GM23338 (cell line): ENCODE measurements around the gene IPO13. TPM values are rescaled to one million over a fixed set of nuclear protein-coding genes. Genes with fewer than 3 reads are reported as not detected.

ENCODE experiments used
- CREB1 ChIP-seq: fragments of 250-450 bp; sonication (Bioruptor Pico); IDR thresholded peaks from 2 replicates; pipeline ENCODE4 v1.5.0; 2020; ENCODE audit warnings: low read depth, mild to moderate bottlenecking, moderate library complexity
- CTCF ChIP-seq, 2 experiments: fragments of 200-600 bp in 1 of 2; sonication (generic) in 1 of 2; conservative IDR thresholded peaks; 2 replicates each; pipeline versions ENCODE4 v1.5.1 to v1.6.1; 2016 to 2017; ENCODE audit warnings: antibody characterized with exemption in 2 of 2, low read depth in 2 of 2, mild to moderate bottlenecking in 2 of 2, moderate library complexity in 1 of 2
- ETS1 ChIP-seq: IDR thresholded peaks from 2 replicates; pipeline ENCODE4 v1.6.1; 2016; ENCODE audit warnings: antibody characterized with exemption
- EZH2 ChIP-seq: fragments of 200-600 bp; sonication (generic); IDR thresholded peaks from one replicate; pipeline ENCODE4 v1.8.0; 2017; ENCODE audit warnings: antibody characterized with exemption, mild to moderate bottlenecking, low read depth; ENCODE audit not compliant: unreplicated experiment
- EZH2phosphoT487 ChIP-seq: fragments of 200-600 bp; sonication (generic); IDR thresholded peaks from one replicate; pipeline ENCODE4 v1.8.1; 2018; ENCODE audit warnings: antibody characterized with exemption; ENCODE audit not compliant: unreplicated experiment
- JUNB ChIP-seq: IDR thresholded peaks from one replicate; pipeline ENCODE4 v1.6.1; 2016; ENCODE audit warnings: antibody characterized with exemption; ENCODE audit not compliant: unreplicated experiment
- POLR2AphosphoS5 ChIP-seq: IDR thresholded peaks from 2 replicates; pipeline ENCODE4 v1.6.1; 2016; ENCODE audit warnings: antibody characterized with exemption, low read depth
- REST ChIP-seq: IDR thresholded peaks from one replicate; pipeline ENCODE4 v1.6.1; 2018; ENCODE audit warnings: antibody characterized with exemption; ENCODE audit not compliant: unreplicated experiment
- STAT1 ChIP-seq: IDR thresholded peaks from one replicate; pipeline ENCODE4 v1.6.1; 2016; ENCODE audit warnings: antibody characterized with exemption; ENCODE audit not compliant: unreplicated experiment
- ZNF331 ChIP-seq: fragments of 250-450 bp; sonication (Bioruptor Pico); IDR thresholded peaks from 2 replicates; pipeline ENCODE4 v1.5.0; 2020; ENCODE audit warnings: low read depth, mild to moderate bottlenecking, moderate library complexity
- polyA plus RNA-seq: library from polyadenylated mRNA; unstranded; fragments of >200 nt; fragmentation: Nextera tagmentation; extraction: Ambion mirVana; gene quantifications from 2 replicates; pipeline ENCODE4 v1.2.1, GENCODE V29; 2016
- total RNA-seq: library from RNA; depleted of rRNA; stranded (reverse); fragments of >200 nt; shearing (Covaris generic); gene quantifications from 2 replicates; pipeline ENCODE4 v1.2.3, GENCODE V29; 2014

The IPO13 gene
- total and polyA plus RNA-seq, 2 experiments from 2014 or later, result 10.4 to 22.8 TPM

DNA sequence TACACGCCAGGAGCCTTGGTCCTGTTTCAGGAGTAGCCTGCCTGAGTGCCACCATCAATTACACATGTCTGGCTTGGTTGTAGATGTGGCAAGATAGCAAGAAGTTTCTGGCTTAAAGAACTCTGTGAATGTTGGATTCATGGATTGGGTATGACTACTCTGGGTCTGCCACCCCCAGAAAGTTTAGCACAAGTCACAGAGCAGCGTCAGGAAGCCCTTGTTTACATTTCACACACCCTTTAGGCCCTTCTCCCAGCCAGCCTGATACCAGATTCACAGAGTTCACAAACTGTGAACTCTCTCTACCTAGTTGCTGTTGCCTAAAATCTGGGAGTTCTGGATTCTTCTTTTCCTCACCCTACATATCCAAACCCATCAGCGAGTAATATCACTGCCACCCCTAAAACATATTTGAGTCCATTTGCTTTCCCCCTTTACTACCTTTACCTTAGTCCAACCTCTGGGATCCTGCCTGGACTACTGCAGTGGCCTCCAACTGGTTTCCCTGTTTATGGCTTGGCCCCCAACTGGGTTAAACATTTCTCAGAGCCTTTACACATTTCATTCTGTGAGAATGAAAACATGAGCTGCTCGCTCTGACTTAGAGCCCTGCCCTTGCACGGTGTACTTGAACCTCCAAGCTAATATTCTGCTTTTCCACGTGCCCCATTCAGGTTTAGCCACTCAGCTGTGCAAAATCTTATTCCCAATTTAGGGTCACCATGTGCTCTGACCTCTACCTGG, 40.6 kb downstream of the IPO13 start (continued):
- TF ChIP-seq EZH2phosphoT487 (no peak), CTCF (conservative IDR thresholded peaks at IDR 0.05; ENCODE audit: low read depth in 2 of 2) (no peak), ZNF331 (CRISPR knock-in tag) (no peak), POLR2AphosphoS5 (no peak), CREB1 (CRISPR knock-in tag) (no peak), JUNB (no peak), REST (no peak), STAT1 (no peak), ETS1 (no peak), EZH2 (no peak)
